AG10803 (cell line): Measurements from ENCODE around the gene DIPK1B.

Experiments used
- DNase-seq: peaks from one replicate; pipeline ENCODE4 v3.0.0; 2010; ENCODE audit warnings: low read depth
- H3K4me3 ChIP-seq: 2 replicates; pipeline ENCODE4 v1.5.1; 2011; ENCODE audit warnings: mild to moderate bottlenecking, low read length, control low read depth
- CTCF ChIP-seq: conservative IDR thresholded peaks from 2 replicates; pipeline ENCODE4 v1.5.1; 2011; ENCODE audit warnings: mild to moderate bottlenecking, low read length, control low read depth, inconsistent platforms

The DIPK1B gene

GRCh38 chr9:136674786-136675349 is 37.5 kb upstream of the DIPK1B start:
- H3K4me3 ChIP-seq, result no peak overlapping the region
- no peak for TF ChIP-seq CTCF
- DNase-seq, result no peak

- no peak for TF ChIP-seq CTCF
- no peak for DNase-seq
- no peak overlapping the region for H3K4me3 ChIP-seq
Measured at GRCh38 chr9:136675477-136676296, 36.7 kb upstream of the DIPK1B start.

GRCh38 chr9:136676297-136676794 is 36.0 kb upstream of the DIPK1B start:
- DNase-seq, result no peak
- no peak for TF ChIP-seq CTCF
- H3K4me3 ChIP-seq, result no peak overlapping the region

- no peak for DNase-seq
- no peak for TF ChIP-seq CTCF
- H3K4me3 ChIP-seq, result no peak overlapping the region
Measured at GRCh38 chr9:136676920-136677686, 35.3 kb upstream of the DIPK1B start.

GRCh38 chr9:136678034-136678433 is 34.3 kb upstream of the DIPK1B start:
- H3K4me3 ChIP-seq, result no peak overlapping the region
- TF ChIP-seq CTCF, result no peak
- no peak for DNase-seq

GRCh38 chr9:136678624-136679023 is 33.7 kb upstream of the DIPK1B start:
- TF ChIP-seq CTCF, result no peak
- H3K4me3 ChIP-seq, result no peak overlapping the region
- DNase-seq, result no peak
